Testis (tissue), 3 donors: ENCODE data around the gene HOXA3. TPM values are rescaled to one million over a fixed set of nuclear protein-coding genes. Genes with fewer than 3 reads are reported as not detected.

Source experiments
- DNase-seq: peaks from one replicate; pipeline ENCODE4 v3.0.0-alpha.2; 2019
- H3K27ac ChIP-seq, 2 donors: fragments of 200-600 bp; sonication (generic); one replicate each; pipeline ENCODE4 v1.5.1; 2019
- H3K27me3 ChIP-seq: fragments of 200-600 bp; sonication (generic); one replicate; pipeline ENCODE4 v1.5.1; 2019
- H3K36me3 ChIP-seq: fragments of 200-600 bp; sonication (generic); one replicate; pipeline ENCODE4 v1.5.1; 2017; ENCODE audit warnings: low read depth; ENCODE audit errors: missing control alignments
- H3K4me1 ChIP-seq: fragments of 200-600 bp; sonication (generic); one replicate; pipeline ENCODE4 v1.5.1; 2019
- H3K4me3 ChIP-seq, 2 donors: fragments of 200-600 bp; sonication (generic); one replicate each; pipeline ENCODE4 v1.5.1; 2017 to 2019
- H3K9me3 ChIP-seq: fragments of 200-600 bp; sonication (generic); one replicate; pipeline ENCODE4 v1.5.1; 2017
- CTCF ChIP-seq, 3 experiments: fragments of 450-650 bp in 2 of 3; fragments of 200-600 bp in 1 of 3; sonication (generic) in 1 of 3; IDR thresholded peaks; one replicate each; pipeline ENCODE4 v1.5.1; 2016 to 2019; ENCODE audit warnings: antibody characterized with exemption in 3 of 3, mild to moderate bottlenecking in 2 of 3, moderate library complexity in 1 of 3
- POLR2A ChIP-seq: fragments of 450-650 bp; IDR thresholded peaks from one replicate; pipeline ENCODE4 v1.6.1; 2017; ENCODE audit warnings: antibody characterized with exemption, mild to moderate bottlenecking, moderate library complexity
- WGBS, 2 donors: methylation state at CpG; one replicate each; pipeline ENCODE4 v1.1.5; 2018; 5-methylcytosine and 5-hydroxymethylcytosine counted together
- intact Hi-C: fragments of 100-400 bp; cut with DNase I; formaldehyde crosslinking; loops from one replicate; pipeline ENCODE4 v1.15.1; 2023; ENCODE audit warnings: low total_unique reads
- polyA plus RNA-seq: library from polyadenylated mRNA; stranded (reverse); fragments of 350-450 nt; fragmentation: Illumina TruSeq; extraction: RNeasy Lipid Tissue Mini Kit (QIAGEN cat#74804); gene quantifications from one replicate; pipeline ENCODE4 v1.2.3, GENCODE V29; 2014; ENCODE audit warnings: low read depth, low replicate concordance; ENCODE audit not compliant: insufficient read depth
- total RNA-seq, 2 donors: library from RNA; depleted of rRNA; stranded (reverse); fragments of >200 nt; gene quantifications; one replicate each; pipeline ENCODE4 v1.2.3, GENCODE V29; 2016

HOXA3 gene
- total and polyA plus RNA-seq, 3 donors from 2014 or later = 0.93 to 2.8 (median 2.4) TPM

- TF ChIP-seq CTCF (IDR thresholded peaks at IDR 0.05) (no peak), POLR2A (no peak)
- Histone ChIP-seq H3K4me3 (no peak overlapping the region), H3K27me3 (peaks cover 8% of the 10 kb centered on the region), H3K27ac (no peak overlapping the region), H3K4me1 (peaks cover 7% of the 10 kb centered on the region), H3K9me3 (no peaks in the 10 kb centered on the region), H3K36me3 (no peaks in the 10 kb centered on the region)
- intact Hi-C loops = no loop called here
- WGBS, 2 donors = 42 to 43% methylated on average over 3 to 4 of the region's 4 CpGs
- no peak for DNase-seq
Measured at GRCh38 chr7:27182285-27182841, 30.0 kb upstream of the HOXA3 start.

GRCh38 chr7:27181795-27182275 is 29.5 kb upstream of the HOXA3 start:
- WGBS, 2 donors = 70 to 82% methylated on average over 4 of the region's 4 CpGs
- no peak for DNase-seq
- intact Hi-C loops = no loop called here
- H3K27me3 ChIP-seq = peaks cover 8% of the 10 kb centered on the region
- H3K4me1 ChIP-seq = peaks cover 7% of the 10 kb centered on the region
- no peak overlapping the region for H3K27ac ChIP-seq
- TF ChIP-seq POLR2A (no peak), CTCF (IDR thresholded peaks at IDR 0.05) (no peak)
- H3K4me3 ChIP-seq = no peak overlapping the region
- H3K9me3 ChIP-seq = no peaks in the 10 kb centered on the region
- H3K36me3 ChIP-seq = no peaks in the 10 kb centered on the region

DNA sequence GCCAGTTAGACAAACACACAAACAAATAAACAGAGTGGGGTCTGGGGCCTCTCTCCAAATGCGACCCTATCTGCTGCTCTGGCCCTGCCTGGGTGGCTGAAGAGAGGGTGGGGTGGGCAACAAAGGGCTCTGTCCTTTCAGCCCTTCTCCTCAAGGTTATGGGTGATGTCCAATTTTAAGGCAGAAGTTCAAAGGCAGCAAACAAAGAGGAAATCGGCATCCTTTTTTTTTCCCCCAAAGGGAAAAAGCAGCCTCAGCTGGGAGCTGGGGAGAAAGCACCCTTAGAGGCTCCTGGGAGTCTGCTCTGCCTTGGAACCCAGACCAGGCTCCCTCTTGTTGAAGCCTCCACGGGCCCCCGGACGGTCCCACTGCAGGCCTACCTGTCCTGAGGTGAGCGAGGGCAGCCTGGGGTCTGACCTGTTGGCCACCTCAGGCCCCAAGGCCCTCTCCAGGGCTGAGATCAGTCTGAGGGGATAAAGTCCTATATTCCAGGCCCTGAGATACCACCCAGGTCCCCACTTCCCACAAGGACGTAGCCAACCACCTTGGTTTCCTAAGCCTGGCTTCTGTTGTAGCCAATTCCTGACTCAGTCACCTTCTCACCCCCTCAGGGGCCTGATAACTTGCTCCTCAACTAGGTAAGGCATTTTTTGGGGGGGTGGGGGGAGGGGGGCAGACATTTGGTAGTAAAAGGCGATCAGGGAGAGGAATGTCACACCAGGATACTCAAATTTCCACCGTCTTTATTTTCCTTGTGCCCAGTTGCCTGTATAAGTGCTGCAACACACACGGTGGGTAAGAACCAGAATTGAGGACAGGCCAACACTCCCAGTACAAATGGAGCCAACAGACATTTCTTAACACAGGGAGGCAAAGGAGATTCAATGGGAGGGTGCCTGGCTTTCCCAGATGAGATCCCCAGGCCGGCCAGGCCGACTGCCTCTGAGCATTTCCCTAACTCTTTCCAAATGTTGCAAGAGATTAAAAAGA is 28.3 kb upstream of the HOXA3 start:
- TF ChIP-seq POLR2A = no peak
- no peak for TF ChIP-seq CTCF (IDR thresholded peaks at IDR 0.05)
- peaks cover 4% of the 10 kb centered on the region for H3K27me3 ChIP-seq

GRCh38 chr7:27179503-27180430 is 27.4 kb upstream of the HOXA3 start:
- whole genome bisulfite sequencing, 2 donors = 9 to 11% methylated on average over 56 of the region's 56 CpGs
- Histone ChIP-seq H3K36me3 (no peaks in the 10 kb centered on the region), H3K9me3 (no peaks in the 10 kb centered on the region), H3K4me1 (peaks cover 7% of the 10 kb centered on the region), H3K4me3 (peak overlapping the region; percentile 9 to 32), H3K27me3 (no peaks in the 10 kb centered on the region), H3K27ac (no peak overlapping the region)
- intact Hi-C loops = no loop called here
- peak; percentile 78 for DNase-seq
- TF ChIP-seq POLR2A (no peak), CTCF (IDR thresholded peaks at IDR 0.05) (peak; percentile 46 to 76 (median 56))

More for the DNA sequence above, 28.3 kb upstream of the HOXA3 start:
- Histone ChIP-seq H3K9me3 (no peaks in the 10 kb centered on the region), H3K36me3 (no peaks in the 10 kb centered on the region), H3K27ac (no peak overlapping the region), H3K4me3 (peak overlapping the region in 1 of 2 donors; percentile 32), H3K4me1 (peaks cover 7% of the 10 kb centered on the region)
- intact Hi-C loops = no loop called here
- WGBS, 2 donors = 63 to 70% methylated on average over 12 of the region's 12 CpGs
- DNase-seq = no peak
